NCI-H82 treated with DMSO at 0.1 percent for 48 hours (cell line): Measurements from ENCODE around the gene ATP11B.
"Not testable (repeated sequence)": the region's sequence is repeated elsewhere in the genome, so short reads cannot be mapped to it uniquely, and the experiment has no call there.

Experiments used
- DNase-seq: peaks from one replicate; lab custom pipeline; 2025; ENCODE audit not compliant: unreplicated experiment; lab: John Stamatoyannopoulos, UW

Gene ATP11B

DNA sequence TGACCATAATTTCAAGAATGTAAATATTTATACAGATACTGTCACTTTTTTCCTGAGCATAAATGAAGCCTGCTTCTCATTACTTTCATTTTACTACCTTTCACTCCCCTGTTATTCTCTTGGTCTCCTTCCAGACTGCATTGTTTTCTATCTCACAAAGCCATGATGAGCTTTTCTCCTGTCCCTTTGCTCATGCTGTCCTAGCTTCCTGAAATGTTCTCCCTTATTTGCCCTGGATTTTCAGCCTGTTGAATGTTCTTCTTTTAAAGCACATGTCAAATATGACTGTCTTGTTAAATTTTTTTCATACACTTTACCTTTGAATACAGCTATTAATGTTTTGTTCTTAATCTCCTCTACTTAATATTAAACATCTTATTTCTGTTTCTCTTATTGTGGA, 31.7 kb downstream of the ATP11B start:
- DNase-seq: no peak

DNA sequence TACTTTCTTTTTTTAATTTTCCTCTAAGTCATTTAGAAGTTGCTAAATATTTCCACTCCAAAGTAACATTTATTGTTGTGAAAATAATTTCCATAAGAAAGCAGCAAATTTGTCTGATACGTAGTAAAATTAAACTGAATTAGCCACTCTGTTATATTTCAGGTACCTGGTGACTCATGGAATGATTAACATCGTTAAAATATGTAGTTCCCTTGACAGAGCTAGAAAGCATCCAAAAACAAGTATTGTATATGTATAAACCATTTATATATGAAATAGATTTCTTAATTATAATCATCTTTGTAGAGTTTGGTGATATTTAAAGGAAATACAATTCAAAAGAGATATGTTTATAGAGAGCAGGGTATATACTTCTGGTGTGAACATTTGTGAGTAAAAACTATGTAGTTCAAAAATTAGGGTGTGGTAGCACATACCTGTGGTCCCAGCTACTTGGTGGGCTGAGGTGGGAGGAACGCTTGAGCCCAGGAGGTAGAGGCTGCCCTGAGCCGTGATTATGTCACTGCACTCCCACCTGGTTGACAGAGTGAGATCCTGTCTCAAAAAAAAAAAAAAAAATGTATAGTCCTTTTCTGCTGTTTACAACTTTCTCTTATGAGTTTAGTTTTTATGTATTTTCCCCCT, 36.6 kb downstream of the ATP11B start:
- DNase-seq: no peak

DNA sequence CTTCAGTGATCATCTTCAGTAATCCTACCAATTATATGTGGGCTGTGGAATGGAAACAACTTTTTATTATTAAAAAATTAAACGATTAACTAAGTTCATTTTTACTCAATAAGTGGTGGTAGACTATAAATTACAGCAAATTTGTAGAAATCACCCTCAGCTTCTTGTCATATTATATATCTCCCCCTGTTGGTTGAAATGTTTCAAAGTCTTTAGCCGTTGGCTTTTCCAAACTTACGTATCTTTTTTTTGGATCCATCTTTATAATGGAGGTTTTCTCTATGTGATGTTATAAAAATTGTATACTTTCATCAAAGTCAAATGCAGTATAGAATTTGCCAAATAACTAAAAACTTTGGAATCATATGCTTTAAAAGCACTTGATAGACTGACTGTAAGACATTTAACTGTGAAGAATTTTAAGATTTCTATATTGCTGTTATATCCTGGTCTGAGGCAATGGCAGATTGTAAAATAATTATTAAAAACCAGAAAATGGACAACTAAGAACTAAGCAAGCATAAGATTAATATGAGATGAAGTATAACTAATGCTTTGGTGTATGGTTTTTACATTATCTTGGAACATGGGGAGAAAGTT, 44.7 kb downstream of the ATP11B start:
- no peak for DNase-seq

DNA sequence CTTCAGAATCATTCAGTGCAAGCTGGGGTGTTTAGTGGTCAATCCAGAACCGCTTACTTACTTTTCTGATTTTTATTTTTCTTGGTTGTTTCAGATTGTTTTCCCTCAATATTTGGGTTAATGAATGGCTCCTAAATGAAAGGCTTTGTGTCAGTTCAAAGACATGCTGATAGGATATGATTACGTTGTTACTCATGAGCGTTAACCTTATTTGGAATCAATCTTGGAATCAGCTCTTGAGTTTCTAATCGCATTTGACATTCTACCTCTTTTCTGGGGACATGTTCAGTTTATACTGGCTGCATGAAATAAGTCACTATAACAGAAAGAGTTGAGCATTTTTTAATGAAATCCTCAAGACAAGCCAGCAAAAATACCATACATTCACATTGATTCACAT, 50.2 kb downstream of the ATP11B start:
- DNase-seq: peak; percentile 76

DNA sequence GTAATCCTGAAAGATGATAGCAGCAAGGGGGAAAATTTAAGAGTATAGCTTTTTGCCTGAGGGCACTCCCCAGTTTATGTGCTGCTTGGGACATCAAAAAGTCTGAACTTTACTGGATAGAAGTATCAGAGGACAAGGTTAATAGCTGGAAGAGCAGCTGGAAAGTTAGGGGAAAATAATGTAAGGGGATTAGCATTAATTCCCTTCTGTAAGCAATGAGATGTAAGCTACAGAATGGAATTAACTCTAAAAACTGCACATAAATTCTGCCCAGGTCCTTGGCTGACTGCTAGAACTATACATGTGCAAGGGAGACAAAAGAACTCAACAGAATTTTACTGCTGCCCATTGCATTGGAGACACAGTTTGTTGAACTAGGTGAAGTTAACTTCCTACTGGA, 55.6 kb downstream of the ATP11B start:
- DNase-seq: peak; percentile 91

DNA sequence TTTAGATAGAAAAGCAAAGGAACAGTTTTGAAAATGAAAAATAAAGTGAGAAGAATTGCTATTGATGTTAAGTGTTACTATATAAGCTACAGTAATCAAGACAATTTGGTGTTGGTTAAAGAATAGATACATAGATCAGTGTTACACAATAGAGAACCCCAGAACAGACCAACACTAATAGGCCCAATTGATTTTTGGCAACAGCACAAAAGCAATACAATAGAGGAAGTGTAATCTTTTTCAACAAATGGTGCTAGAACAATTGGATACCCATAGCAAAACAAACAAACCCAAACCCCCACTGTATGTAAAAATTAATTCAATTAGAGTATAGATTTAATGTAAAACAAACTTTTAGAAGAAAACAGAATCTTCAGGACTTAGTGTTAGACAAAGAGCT, 61.8 kb downstream of the ATP11B start:
- DNase-seq: no peak

DNA sequence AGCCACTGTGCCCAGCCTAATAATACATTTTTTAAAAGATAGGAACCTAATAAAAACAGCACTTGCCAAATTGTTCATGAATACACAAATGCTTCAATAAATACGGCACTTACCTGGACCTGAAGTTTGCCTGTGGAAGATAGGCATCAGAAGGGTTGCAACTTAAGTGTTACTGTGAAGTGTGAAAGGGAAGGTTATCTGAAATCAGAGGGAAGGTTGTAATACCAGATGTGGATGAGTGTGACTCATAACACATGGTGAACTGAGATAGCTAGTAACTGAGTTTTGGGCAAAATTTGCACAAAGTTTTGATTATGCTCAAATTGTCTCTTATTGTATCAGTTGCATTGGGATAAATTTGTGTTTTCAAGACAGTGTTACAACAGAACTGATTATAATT, 68.0 kb downstream of the ATP11B start:
- DNase-seq: no peak

DNA sequence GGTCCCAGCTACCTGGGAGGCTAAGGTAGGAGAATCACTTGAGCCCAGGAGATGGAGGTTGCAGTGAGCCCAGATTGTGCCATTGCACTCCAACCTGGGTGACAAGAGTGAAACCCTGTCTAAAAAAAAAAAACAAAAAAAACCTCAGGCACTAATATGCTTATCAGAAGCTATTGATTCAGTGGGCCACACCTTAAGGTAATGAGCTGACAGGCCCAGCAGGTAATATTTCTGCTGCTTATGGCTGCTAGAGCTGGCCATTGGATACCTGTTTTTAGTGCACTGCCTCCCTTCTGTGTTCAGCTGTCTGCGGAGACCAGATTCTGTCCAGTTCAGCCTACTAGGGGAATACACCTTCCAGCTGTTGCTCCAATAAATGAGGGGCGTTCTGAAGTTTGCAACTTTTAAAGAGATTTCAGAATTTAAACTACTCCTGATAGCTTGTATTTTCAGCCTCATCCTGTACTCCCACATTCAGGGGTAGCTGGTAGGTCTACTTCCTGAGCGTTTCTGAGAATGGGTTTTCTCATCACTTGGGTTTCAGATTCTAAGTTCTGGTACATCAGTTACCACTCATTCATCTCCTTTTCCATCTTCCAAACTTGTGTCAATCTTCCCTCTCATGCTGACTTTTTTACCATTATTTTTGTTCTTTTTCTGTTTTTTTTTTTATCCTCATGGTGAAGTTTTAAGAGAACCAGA, 69.0 kb downstream of the ATP11B start:
- DNase-seq: no peak

DNA sequence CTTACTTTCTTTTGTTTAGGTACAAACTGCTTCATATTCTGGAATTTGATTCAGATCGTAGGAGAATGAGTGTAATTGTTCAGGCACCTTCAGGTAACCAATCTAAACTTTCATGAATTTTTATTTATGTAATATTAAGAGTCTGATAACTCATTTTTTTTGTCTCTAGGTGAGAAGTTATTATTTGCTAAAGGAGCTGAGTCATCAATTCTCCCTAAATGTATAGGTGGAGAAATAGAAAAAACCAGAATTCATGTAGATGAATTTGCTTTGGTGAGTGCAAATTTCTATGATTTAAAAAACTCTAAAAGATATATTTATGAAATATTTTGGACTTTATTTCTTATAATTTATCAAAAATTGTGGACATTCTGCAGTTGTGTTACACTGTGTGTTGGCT, 75.8 kb downstream of the ATP11B start:
- DNase-seq: no peak

DNA sequence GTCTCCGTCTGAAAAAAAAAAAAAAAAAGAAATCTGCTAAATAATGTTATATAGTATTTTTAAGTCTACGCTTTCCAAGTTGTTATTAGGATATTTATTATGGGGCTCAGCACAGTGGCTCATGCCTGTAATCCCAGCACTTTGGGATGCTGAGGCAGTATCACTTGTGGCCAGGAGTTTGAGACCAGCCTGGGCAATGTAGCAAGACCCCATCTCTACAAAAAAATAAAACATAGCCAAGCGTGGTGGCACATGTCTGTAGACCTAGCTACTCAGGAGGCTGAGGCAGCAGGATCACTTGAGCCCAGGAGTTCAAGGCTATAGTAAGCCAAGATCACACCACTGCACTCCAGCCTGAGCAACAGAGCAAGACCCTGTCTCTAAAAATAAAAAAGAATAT, 77.6 kb downstream of the ATP11B start:
- DNase-seq: not testable (repeated sequence)

DNA sequence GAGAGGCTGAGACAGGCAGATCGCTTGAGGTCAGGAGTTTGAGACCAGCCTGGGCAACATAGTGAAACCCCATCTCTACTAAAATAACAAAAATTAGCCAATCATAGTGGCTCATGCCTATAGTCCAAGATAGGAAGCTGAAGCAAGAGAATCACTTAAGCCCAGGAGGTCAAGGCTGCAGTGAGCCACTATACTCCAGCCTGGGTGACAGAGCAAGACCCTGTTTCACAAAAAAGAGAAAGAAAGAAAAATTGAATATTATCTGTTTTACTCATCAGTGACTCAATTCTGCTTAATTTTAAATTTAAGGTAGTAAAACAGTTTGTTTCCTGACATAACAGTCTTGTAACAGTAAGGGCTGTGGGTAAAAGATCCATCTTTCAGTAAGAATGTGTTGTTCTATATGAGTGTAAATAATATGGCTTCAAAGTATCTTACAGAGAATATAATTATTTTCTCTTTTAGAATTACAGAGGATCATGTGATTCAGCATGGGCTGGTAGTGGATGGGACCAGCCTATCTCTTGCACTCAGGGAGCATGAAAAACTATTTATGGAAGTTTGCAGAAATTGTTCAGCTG, 85.8 kb downstream of the ATP11B start:
- DNase-seq: no peak

DNA sequence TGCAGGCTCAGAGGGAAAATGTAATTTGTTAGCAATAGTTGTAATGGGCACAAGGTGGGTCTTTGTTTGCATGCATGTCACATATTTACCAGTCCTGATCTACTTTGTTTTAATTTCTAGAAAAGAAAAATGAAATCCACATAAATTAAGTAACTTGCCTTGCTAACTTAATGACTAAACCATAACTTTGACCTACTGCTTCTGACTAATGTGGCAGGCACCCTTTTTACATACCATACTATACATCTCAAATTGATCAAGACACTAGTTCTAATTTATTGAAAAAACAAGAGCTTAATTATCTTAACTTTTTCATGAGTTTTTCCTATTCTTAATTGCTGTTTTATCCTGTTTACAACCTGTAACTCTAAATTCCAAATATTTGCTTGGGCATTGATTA, 93.2 kb downstream of the ATP11B start:
- DNase-seq: no peak

DNA sequence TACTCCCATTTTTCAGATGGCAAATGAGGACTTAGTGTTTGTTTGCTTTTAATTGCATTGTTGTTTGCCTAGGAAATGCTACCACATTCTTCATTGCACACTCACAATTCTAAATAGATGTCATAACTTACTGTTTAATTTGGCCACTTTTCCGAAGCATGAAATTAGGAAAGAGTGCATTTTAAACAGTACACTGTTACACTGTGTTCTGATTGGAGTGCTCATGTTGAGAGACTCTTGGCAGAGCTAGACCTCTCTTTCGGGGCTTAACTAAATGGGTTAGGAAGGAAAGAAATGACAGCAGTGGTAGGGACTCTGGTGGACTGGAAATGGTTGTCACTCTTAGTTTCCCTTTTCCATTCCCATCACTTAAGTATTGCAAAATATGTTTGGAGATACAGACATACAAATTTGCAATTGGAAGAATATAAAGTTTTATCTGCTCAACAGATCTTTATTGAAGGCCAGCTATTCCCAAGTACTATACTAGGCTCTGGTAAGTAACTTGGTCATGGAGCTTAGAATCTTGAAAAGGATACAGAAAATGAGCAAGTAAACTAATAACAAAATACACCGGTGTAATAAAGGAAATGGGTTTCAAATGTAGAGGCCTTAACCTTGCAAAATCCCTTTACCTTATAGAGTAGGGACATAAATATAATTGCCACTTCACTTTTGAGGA, 96.8 kb downstream of the ATP11B start:
- no peak for DNase-seq

DNA sequence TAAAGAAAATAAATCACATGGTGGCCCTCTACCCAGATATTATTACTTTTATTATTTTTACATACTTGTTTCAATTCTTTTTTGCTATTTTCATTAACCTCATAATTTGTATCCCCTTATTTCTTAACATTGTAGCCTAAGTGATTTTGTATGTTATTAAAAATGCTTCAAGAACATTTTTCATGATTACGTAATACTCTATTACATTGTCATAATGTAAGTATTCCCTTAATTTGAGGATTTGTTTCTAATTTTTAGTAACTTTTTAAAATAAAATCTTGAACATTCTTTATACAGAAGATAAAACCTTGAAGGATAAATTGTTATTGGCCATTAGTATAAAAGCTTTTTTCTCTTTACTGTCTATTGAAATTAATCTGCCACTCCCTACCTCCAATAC, 98.1 kb downstream of the ATP11B start:
- DNase-seq: no peak

DNA sequence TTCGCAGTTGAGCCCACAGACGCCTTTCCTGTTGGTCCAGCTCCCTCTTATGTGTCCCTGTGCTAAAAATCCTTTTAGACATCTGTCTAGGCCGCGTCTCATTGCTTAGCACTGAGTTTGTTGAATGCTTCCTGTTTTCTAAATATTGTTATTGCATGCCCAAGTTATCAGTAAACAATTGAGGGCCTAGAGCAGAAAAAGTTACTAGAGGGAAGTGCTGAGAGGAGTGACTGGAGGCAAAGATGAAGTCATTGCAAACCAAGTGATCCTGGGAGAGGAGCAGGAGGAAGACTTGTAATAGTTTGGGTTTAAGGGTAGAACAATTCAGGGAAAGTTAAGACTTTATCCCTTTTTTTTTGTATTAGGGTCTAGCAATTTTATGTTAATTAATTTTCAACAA, 98.9 kb downstream of the ATP11B start:
- DNase-seq: no peak

DNA sequence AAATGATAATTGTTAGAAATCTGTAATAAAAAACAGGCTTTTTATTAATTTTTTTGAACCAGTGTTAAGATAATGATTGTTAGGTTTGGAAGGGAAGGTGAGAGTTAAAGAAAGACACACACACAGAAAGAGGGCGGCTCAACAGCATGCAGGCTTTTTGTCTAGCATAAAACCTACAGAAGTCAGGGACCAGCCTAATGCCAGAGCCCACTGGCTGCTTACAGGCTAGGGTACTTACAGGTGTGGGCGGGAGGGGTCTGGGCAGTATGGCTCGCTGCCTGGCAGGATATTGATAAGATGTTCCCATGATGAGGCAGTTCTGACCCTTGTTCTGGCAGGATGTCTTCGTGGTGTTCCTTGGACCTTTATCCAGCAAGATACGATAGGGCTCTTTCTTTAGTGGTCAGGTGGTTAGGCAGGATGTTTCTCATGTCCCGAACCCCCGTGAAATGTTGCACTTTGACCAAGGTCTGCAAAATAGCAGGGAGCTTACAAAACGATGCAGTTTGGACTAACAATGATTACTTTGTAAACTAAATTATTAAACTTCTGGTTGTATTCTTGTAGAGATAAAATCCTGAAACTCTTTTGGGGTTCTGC, 102.3 kb downstream of the ATP11B start:
- DNase-seq: no peak

DNA sequence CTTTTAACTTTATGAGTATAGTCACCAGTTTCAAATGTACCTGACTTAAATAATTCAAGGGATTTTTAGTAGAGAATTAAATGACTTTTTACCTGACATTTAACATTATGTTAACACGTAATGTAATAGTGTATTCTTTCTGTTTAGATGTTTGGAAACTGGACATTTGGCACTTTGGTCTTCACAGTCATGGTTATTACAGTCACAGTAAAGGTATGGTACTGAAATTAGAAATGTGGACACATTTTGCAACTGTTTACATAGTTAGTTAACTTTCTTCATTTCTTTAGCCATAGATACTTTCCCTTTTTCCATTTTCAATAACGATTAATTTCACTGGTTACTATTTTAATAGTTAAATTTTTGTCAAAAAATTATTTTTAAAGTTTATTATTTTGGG, 103.2 kb downstream of the ATP11B start:
- DNase-seq: no peak

DNA sequence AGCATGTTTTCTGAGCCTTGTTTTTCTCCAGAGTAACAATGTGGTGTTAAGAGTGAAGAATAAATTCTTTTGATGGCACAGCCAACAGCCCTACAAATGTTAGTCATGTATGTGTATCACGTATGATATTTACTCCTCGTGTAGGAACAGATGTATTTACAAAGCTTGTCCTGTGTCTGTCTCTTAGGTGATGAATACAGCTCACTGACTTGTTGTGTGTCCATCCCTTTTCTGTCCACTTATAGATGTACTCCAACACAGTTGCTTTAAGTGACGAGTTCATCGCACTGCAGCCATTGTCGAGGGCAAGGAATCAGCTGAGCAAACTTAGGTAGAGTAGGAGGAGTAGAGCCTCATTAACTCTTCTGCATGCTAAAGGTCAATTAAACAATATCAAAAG, 108.9 kb downstream of the ATP11B start:
- no peak for DNase-seq

DNA sequence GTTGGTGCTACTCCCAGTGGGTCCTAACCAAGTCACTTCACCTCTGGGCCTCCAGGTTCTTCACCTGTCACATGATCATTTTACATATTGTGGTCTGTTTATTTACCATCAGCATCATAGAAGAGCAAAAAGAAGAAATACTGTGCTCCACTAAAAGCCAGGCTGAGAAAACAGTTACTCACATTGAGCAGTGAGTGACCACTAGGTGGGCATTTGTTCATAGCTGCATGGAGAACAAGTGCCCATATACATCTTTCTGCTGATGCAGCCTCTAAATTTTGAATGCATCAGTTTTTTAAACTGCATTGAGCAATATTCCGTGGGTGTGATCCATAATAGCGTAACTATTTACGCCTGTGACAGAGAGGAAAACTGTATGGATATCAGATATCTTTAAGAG, 110.9 kb downstream of the ATP11B start:
- no peak for DNase-seq

DNA sequence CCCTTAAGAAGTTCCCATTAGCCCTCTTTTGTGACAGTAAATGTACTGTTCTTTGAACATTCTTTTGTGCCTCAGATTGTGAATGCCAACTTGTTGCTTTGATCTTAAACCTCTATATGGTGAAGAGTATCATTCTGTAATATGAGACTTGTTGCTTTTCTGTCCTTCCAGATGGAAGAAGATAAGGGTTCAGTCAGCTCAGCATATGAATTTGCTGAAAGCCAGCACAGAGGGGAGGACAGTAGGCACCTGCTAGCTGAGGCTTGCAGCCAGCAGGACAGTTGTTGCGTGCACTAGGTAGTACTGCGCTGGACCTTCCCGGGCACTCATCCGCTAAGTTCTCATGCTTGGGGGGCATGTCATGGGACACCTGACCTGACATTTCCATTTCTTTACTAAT, 112.3 kb downstream of the ATP11B start:
- no peak for DNase-seq

DNA sequence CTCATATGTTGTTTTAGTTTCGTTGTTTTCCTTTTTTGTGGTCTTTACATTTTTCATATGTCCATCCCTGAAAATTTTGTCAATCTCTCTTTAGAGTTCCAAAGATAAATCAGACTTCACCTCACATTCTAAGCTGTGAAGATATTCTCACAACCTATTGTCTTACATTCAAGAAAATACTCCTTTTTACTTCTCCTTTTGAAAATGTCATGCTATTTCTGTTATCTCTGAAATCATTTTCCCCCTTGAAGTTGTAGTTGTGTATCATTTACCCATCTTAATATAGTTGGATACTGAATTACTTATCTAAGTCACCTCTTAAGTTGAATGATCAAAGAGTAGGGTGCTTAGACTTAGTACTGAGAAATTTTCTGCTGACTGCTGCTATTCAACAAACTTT, 112.7 kb downstream of the ATP11B start:
- DNase-seq: no peak
